ENCODE measurements around the gene CLCN7.
A peak's percentile ranks its signal among the peaks of the same experiment; 100 is the strongest.
"Not testable (repeated sequence)": the region's sequence is repeated elsewhere in the genome, so short reads cannot be mapped to it uniquely, and the experiment has no call there.

Gene CLCN7

GRCh38 chr16:1475552-1476114 lies 805 bp upstream of the CLCN7 start:
- no peak for TF ChIP-seq CTCF (IDR thresholded peaks at IDR 0.05; ENCODE audit: low read depth, low read length)
- DNase-seq (ENCODE audit: low read depth in 2 of 2), result no peak
- peak overlapping the region; percentile 68 to 77 for H3K4me3 ChIP-seq (replicated peaks in 1 of 2; ENCODE audit: low read depth in 2 of 2, low read length in 2 of 2)

- H3K4me3 ChIP-seq (replicated peaks in 1 of 2; ENCODE audit: low read depth in 2 of 2, low read length in 2 of 2), result peak overlapping the region; percentile 68 to 77
- TF ChIP-seq CTCF (IDR thresholded peaks at IDR 0.05; ENCODE audit: low read depth, low read length), result no peak
- peak in 1 of 2 donors; percentile 10 for DNase-seq (ENCODE audit: low read depth in 2 of 2)
Measured at GRCh38 chr16:1474082-1474795, 589 bp downstream of the CLCN7 start.

GRCh38 chr16:1472974-1473373 lies 1.9 kb downstream of the CLCN7 start:
- no peak for DNase-seq (ENCODE audit: low read depth in 2 of 2)
- no peak for TF ChIP-seq CTCF (IDR thresholded peaks at IDR 0.05; ENCODE audit: low read depth, low read length)
- H3K4me3 ChIP-seq (replicated peaks in 1 of 2; ENCODE audit: low read depth in 2 of 2, low read length in 2 of 2), result no peak overlapping the region

GRCh38 chr16:1471569-1472194 lies 3.1 kb downstream of the CLCN7 start:
- no peak for DNase-seq (ENCODE audit: low read depth in 2 of 2)
- no peak for TF ChIP-seq CTCF (IDR thresholded peaks at IDR 0.05; ENCODE audit: low read depth, low read length)
- no peak overlapping the region for H3K4me3 ChIP-seq (replicated peaks in 1 of 2; ENCODE audit: low read depth in 2 of 2, low read length in 2 of 2)

GRCh38 chr16:1470481-1471251 lies 4.2 kb downstream of the CLCN7 start:
- H3K4me3 ChIP-seq (replicated peaks in 1 of 2; ENCODE audit: low read depth in 2 of 2, low read length in 2 of 2), result no peak overlapping the region
- no peak for TF ChIP-seq CTCF (IDR thresholded peaks at IDR 0.05; ENCODE audit: low read depth, low read length)
- DNase-seq (ENCODE audit: low read depth in 2 of 2), result peak; percentile 56 to 60

- no peak for DNase-seq (ENCODE audit: low read depth in 2 of 2)
- TF ChIP-seq CTCF (IDR thresholded peaks at IDR 0.05; ENCODE audit: low read depth, low read length), result no peak
- H3K4me3 ChIP-seq (replicated peaks in 1 of 2; ENCODE audit: low read depth in 2 of 2, low read length in 2 of 2), result no peak overlapping the region
Measured at GRCh38 chr16:1469693-1470201, 5.1 kb downstream of the CLCN7 start.

GRCh38 chr16:1469141-1469540 lies 5.7 kb downstream of the CLCN7 start:
- not testable (repeated sequence) for DNase-seq (ENCODE audit: low read depth in 2 of 2); H3K4me3 ChIP-seq (replicated peaks in 1 of 2; ENCODE audit: low read depth in 2 of 2, low read length in 2 of 2)

Data from cardiac fibroblast (primary cell).